Occipital lobe (tissue), 2 donors: ENCODE results near the gene SLC19A3. TPM values are rescaled to one million over a fixed set of nuclear protein-coding genes. Genes with fewer than 3 reads are reported as not detected.

Source experiments
- small RNA-seq: library from RNA; depleted of rRNA; stranded (forward); fragments of <200 nt; gene quantifications from one replicate; pipeline ENCODE3, GENCODE V24; 2014
- total RNA-seq: library from RNA; depleted of rRNA; stranded (reverse); fragments of >200 nt; gene quantifications from one replicate; pipeline ENCODE4 v1.2.3, GENCODE V29; 2014

The SLC19A3 gene
- total RNA-seq, 1 donor from 2014 or later, result 1.2 TPM

Small RNA genes lying within 50 kb of the gene (small RNA-seq; reads per million reads assigned to genes)
- gene RNA5SP121, result not detected

Other genes with a start within 250 kb of the SLC19A3 start
- gene AGFG1, start 245.9 kb downstream of the SLC19A3 start, total RNA-seq, result 112 TPM
- gene SCYGR2, start 119.1 kb downstream of the SLC19A3 start, total RNA-seq, result not detected
- not detected for gene SCYGR3, start 103.2 kb downstream of the SLC19A3 start, total RNA-seq
- not detected for gene SCYGR4, start 100.5 kb downstream of the SLC19A3 start, total RNA-seq
- not detected for gene SCYGR5, start 51.2 kb downstream of the SLC19A3 start, total RNA-seq
- not detected for gene SCYGR6, start 6.7 kb upstream of the SLC19A3 start, total RNA-seq
- not detected for gene SCYGR7, start 10.3 kb upstream of the SLC19A3 start, total RNA-seq
- gene SCYGR8, start 27.9 kb upstream of the SLC19A3 start, total RNA-seq, result not detected
- gene CCL20, start 95.8 kb upstream of the SLC19A3 start, total RNA-seq, result not detected
- 1.1 TPM for gene DAW1, start 153.6 kb upstream of the SLC19A3 start, total RNA-seq